Nephron progenitor cell (in vitro differentiated cells): Measurements from ENCODE around the gene ELOVL7.

Source experiments
- DNase-seq: peaks from one replicate; pipeline ENCODE4 v3.0.0; 2021
- H3K27ac Mint-ChIP-seq: 2 replicates; pipeline ENCODE4 v1.8.0; 2021; ENCODE audit warnings: mild to moderate bottlenecking, moderate library complexity, mixed read lengths
- H3K27me3 Mint-ChIP-seq: 2 replicates; pipeline ENCODE4 v1.8.0; 2021; ENCODE audit warnings: mild to moderate bottlenecking, low read depth, mixed read lengths; ENCODE audit not compliant: poor library complexity
- H3K36me3 Mint-ChIP-seq: 2 replicates; pipeline ENCODE4 v1.8.0; 2021; ENCODE audit warnings: low read depth, mixed read lengths
- H3K4me1 Mint-ChIP-seq: 2 replicates; pipeline ENCODE4 v1.8.0; 2021; ENCODE audit warnings: mixed read lengths
- H3K4me3 Mint-ChIP-seq: 2 replicates; pipeline ENCODE4 v1.8.0; 2021; ENCODE audit warnings: mild to moderate bottlenecking, moderate library complexity, mixed read lengths
- H3K9me3 Mint-ChIP-seq: 2 replicates; pipeline ENCODE4 v1.8.0; 2021; ENCODE audit warnings: mild to moderate bottlenecking, moderate library complexity, mixed read lengths
- TF ChIP-seq, protein P1 (sequence below): fragments of 200-600 bp; sonication (generic); IDR thresholded peaks from 2 replicates; pipeline ENCODE4 v1.5.0; 2021; ENCODE audit warnings: antibody characterized with exemption

ELOVL7 gene

DNA sequence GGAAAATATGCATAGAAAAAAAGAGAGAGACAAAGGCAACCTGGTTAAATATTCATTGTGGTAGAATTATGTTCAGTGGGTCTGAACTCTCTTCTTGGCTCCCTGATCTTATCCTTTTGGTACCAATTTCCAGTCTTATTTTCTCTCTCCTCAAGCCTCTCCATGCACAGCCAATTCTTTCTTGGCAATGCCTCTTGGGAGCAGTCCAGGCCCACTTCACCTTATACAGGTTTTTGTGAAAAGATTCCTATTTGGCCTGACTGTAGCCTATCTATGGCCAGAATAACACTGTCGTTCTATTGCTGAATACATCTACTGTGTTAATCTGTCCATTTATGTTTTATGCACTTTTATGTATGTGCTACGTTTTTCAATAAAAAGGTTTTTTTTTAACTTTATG lies 2.7 kb downstream of the ELOVL7 start:
- Mint-ChIP-seq H3K36me3 (no peaks in the 10 kb centered on the region), H3K4me1 (peaks cover 15% of the 10 kb centered on the region), H3K4me3 (no peak overlapping the region), H3K27ac (no peak overlapping the region), H3K27me3 (peaks cover 92% of the 10 kb centered on the region), H3K9me3 (no peaks in the 10 kb centered on the region)
- TF ChIP-seq, protein P1, sequence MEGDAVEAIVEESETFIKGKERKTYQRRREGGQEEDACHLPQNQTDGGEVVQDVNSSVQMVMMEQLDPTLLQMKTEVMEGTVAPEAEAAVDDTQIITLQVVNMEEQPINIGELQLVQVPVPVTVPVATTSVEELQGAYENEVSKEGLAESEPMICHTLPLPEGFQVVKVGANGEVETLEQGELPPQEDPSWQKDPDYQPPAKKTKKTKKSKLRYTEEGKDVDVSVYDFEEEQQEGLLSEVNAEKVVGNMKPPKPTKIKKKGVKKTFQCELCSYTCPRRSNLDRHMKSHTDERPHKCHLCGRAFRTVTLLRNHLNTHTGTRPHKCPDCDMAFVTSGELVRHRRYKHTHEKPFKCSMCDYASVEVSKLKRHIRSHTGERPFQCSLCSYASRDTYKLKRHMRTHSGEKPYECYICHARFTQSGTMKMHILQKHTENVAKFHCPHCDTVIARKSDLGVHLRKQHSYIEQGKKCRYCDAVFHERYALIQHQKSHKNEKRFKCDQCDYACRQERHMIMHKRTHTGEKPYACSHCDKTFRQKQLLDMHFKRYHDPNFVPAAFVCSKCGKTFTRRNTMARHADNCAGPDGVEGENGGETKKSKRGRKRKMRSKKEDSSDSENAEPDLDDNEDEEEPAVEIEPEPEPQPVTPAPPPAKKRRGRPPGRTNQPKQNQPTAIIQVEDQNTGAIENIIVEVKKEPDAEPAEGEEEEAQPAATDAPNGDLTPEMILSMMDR = no peak
- no peak for DNase-seq

DNA sequence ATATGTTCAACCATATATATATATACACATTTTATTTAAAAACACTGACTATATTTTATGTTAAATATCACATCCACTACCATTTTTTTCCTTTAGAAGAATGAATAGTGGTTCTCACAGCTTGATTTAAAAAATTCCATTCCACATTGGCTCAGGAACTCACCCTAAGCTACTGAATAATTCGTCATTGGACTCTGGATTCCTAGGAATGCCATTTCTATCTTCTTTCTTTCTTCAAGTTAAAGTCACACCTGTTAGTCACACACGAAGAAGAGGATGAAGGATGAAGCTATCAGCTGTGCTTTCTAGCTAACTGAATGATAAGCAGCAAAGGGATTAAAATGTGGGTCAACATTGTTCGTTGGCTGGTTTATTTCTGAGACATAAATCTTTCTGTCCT lies 7.9 kb downstream of the ELOVL7 start:
- Mint-ChIP-seq H3K4me3 (no peak overlapping the region), H3K27ac (no peak overlapping the region), H3K4me1 (no peaks in the 10 kb centered on the region), H3K36me3 (no peaks in the 10 kb centered on the region), H3K9me3 (no peaks in the 10 kb centered on the region), H3K27me3 (peaks cover 40% of the 10 kb centered on the region)
- TF ChIP-seq, protein P1 = no peak
- DNase-seq = no peak

DNA sequence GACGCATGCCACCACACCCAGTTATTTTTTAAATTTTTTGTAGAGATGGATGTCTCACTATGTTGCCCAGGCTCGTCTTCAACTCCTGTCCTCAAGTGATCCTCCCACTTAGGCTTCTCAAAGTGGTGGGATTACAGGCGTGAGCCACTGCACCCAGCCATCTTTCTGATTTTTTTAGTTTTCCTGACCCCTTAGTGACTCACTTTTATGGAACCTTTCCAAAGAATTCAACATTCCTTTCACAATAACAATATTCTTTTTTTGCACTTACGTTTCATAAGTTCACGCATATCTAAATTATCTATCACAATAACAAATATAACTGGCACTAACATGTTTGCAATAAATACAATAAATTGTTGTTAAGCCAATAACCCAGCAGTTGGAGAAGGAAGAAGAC lies 8.5 kb downstream of the ELOVL7 start:
- H3K27ac Mint-ChIP-seq = no peak overlapping the region
- no peaks in the 10 kb centered on the region for H3K36me3 Mint-ChIP-seq
- TF ChIP-seq, protein P1 = no peak
- H3K4me1 Mint-ChIP-seq = no peaks in the 10 kb centered on the region
- no peak for DNase-seq
- no peaks in the 10 kb centered on the region for H3K9me3 Mint-ChIP-seq
- H3K27me3 Mint-ChIP-seq = peaks cover 37% of the 10 kb centered on the region
- no peak overlapping the region for H3K4me3 Mint-ChIP-seq

DNA sequence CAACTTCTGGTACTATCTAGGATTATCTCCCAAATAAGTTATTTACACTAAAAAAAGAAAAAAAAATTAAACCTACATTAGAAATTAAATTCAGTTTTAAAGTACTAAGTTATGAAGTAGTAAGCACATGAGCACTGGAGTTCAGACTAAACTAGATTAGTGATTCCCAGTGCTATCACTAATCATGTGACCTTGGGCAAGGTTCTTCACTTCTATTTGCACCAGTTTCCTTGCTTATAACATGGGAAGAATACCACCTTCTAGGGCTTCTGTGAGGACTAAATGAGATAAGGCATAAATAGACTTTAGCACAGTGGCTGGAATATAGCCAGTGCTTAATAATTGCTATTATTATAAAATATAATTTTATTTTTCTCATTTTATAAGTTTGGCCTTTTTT lies 10.5 kb downstream of the ELOVL7 start:
- no peak overlapping the region for H3K27ac Mint-ChIP-seq
- no peak for DNase-seq
- no peaks in the 10 kb centered on the region for H3K4me1 Mint-ChIP-seq
- H3K36me3 Mint-ChIP-seq = no peaks in the 10 kb centered on the region
- TF ChIP-seq, protein P1 = no peak
- no peak overlapping the region for H3K4me3 Mint-ChIP-seq
- H3K9me3 Mint-ChIP-seq = no peaks in the 10 kb centered on the region
- peaks cover 22% of the 10 kb centered on the region for H3K27me3 Mint-ChIP-seq

DNA sequence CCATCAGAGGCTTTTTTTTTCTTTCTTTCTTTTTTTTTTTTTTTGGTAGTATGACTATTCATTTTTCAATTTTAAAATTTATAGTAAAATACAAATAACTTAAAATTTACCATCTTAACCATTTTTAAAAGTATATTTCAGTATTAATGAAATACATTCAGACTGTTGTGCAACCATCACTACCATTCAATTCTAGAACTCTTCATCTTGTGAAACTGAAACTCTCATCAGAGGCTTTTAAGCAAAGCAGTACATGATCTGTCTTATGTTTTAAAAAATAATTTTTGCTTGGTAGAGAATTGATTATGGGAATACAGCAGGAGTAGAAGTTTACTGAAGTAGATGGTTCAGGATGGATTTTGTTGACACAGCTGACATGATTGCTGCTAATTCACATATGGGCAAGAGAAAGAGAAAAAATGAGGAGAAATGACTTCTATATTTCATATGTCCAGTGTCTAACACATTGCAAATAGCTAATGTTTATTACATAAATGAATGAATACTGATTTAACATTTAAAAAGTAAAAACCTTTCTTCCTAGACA lies 13.4 kb downstream of the ELOVL7 start:
- TF ChIP-seq, protein P1 = no peak
- no peaks in the 10 kb centered on the region for H3K9me3 Mint-ChIP-seq
- H3K27me3 Mint-ChIP-seq = no peaks in the 10 kb centered on the region
- no peak for DNase-seq
- H3K4me3 Mint-ChIP-seq = no peak overlapping the region
- H3K4me1 Mint-ChIP-seq = no peaks in the 10 kb centered on the region
- no peak overlapping the region for H3K27ac Mint-ChIP-seq
- no peaks in the 10 kb centered on the region for H3K36me3 Mint-ChIP-seq

DNA sequence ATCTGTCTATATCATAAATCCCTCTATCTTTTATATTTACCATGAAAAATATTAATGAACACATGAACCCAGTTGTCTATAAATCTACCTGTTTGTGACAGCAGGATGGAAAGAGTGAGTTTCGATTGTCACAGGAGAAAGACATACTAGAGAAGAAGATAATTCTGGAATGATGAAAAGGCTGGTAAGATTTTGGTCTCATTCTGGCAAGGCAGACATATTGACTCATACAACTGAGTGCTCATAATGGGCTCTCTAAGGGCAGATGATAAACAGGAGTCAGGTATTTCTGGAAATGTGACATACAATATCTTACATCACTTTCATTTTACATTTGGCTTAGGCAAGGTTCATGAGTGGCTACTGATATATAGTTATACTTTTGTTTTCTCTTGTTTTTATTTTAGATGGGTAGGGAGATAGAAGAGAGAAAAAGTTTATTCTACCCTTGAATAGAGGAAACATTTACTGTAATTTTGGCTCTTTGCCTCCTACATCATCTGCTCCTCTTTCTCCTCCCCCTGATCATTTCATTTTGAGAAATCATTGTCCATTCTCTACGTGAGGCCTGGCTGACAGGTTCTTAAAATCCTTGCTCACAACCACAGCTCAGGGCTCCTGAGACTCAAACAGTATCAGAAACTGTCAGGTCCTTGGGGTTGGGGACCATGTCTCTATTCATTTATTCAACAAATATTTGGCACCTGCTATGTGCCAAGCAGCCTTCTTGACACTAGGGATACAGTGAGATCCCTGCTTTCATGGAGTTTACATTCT lies 14.4 kb downstream of the ELOVL7 start:
- Mint-ChIP-seq H3K27ac (no peak overlapping the region), H3K4me1 (no peaks in the 10 kb centered on the region), H3K27me3 (no peaks in the 10 kb centered on the region), H3K4me3 (no peak overlapping the region), H3K36me3 (no peaks in the 10 kb centered on the region), H3K9me3 (no peaks in the 10 kb centered on the region)
- TF ChIP-seq, protein P1 = no peak
- DNase-seq = no peak
